ENCODE data around the gene POLR2J2.
"Not testable (repeated sequence)": the region's sequence is repeated elsewhere in the genome, so short reads cannot be mapped to it uniquely, and the experiment has no call there.

DNA sequence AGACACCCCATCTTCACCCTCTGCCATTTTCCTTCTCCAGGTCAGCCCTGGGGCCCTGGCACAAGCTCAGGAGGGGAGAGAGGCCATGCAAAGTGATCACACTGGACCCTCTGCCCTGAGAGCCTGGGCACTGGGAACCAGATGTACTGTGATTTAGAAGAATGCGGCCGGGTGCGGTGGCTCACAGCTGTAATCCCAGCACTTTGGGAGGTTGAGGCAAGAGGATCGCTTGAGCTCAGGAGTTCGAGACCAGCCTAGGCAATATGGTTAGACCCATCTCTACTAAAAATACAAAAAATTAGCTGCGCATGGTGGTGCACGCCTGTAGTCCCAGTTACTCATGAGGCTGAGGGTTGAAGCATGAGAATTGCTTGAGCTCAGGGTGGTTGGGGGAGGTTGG, 23.6 kb downstream of the POLR2J2 start:
- not testable (repeated sequence) for TF ChIP-seq CTCF, POLR2AphosphoS5 (IDR thresholded peaks at IDR 0.05)
